Stimulated activated CD4-positive, alpha-beta T cell treated with anti-CD3 and anti-CD28 coated beads, Interleukin-4, amount 100 ng/mL, for 4 hours (primary cell): ENCODE data around the gene EHD1.
"Not testable (repeated sequence)": the region's sequence is repeated elsewhere in the genome, so short reads cannot be mapped to it uniquely, and the experiment has no call there.

Experiments used
- DNase-seq, 2 experiments: peaks; one replicate each; pipeline ENCODE4 v3.0.0-alpha.2; 2020

The EHD1 gene

GRCh38 chr11:64817476-64817875, 60.9 kb downstream of the EHD1 start:
- DNase-seq: no peak

GRCh38 chr11:64815433-64815832, 63.0 kb downstream of the EHD1 start:
- not testable (repeated sequence) for DNase-seq

GRCh38 chr11:64814712-64815187, 63.7 kb downstream of the EHD1 start:
- no peak for DNase-seq

- DNase-seq: no peak
Measured at GRCh38 chr11:64813826-64814225, 64.6 kb downstream of the EHD1 start.

- no peak for DNase-seq
Measured at GRCh38 chr11:64810891-64811272, 67.5 kb downstream of the EHD1 start.

- peak; percentile 73 to 77 for DNase-seq
Measured at GRCh38 chr11:64810271-64810890, 68.0 kb downstream of the EHD1 start, which contains the start of gene MEN1. Gene MEN1 (minus strand): TSS chr11:64810551. CDS start chr11:64810109, 442 bp downstream.

- peak; percentile 9 to 37 for DNase-seq
Measured at GRCh38 chr11:64809781-64810241, 68.6 kb downstream of the EHD1 start.

- no peak for DNase-seq
Measured at GRCh38 chr11:64805481-64805880, 72.9 kb downstream of the EHD1 start.

- DNase-seq: no peak
Measured at GRCh38 chr11:64804346-64805210, 73.8 kb downstream of the EHD1 start.

- no peak for DNase-seq
Measured at GRCh38 chr11:64803846-64804345, 74.5 kb downstream of the EHD1 start.

GRCh38 chr11:64803158-64803845, 75.1 kb downstream of the EHD1 start, which contains the start of gene MAP4K2:
Gene MAP4K2 (minus strand): TSS chr11:64803214. CDS start chr11:64803149, 65 bp downstream.
- peak; percentile 86 to 89 for DNase-seq

GRCh38 chr11:64802370-64803157, 75.9 kb downstream of the EHD1 start:
- DNase-seq: no peak
